HEK293 (cell line): ENCODE measurements around the gene MPC2.
A peak's percentile ranks its signal among the peaks of the same experiment; 100 is the strongest.

Source experiments
- KLF1 ChIP-seq: fragments of 450-650 bp; formaldehyde crosslinking; IDR thresholded peaks from 2 replicates; pipeline ENCODE4 v1.5.1; 2016; ENCODE audit warnings: missing biosample characterization, missing genetic modification characterization
- KLF8 ChIP-seq: fragments of 450-650 bp; formaldehyde crosslinking; IDR thresholded peaks from 2 replicates; pipeline ENCODE4 v1.5.1; 2016; ENCODE audit warnings: missing biosample characterization, missing genetic modification characterization
- MYNN ChIP-seq: fragments of 450-650 bp; formaldehyde crosslinking; IDR thresholded peaks from 2 replicates; pipeline ENCODE4 v1.5.1; 2016; ENCODE audit warnings: missing biosample characterization, missing genetic modification characterization, borderline replicate concordance
- TCF7L2 ChIP-seq: IDR thresholded peaks from 2 replicates; pipeline ENCODE4 v1.6.1; 2011; ENCODE audit warnings: low read depth, mild to moderate bottlenecking, inconsistent platforms, low read length, moderate library complexity, borderline replicate concordance
- YY2 ChIP-seq: fragments of 450-650 bp; formaldehyde crosslinking; IDR thresholded peaks from 2 replicates; pipeline ENCODE4 v1.5.1; 2016; ENCODE audit warnings: missing biosample characterization, missing genetic modification characterization
- ZIC2 ChIP-seq: fragments of 450-650 bp; formaldehyde crosslinking; IDR thresholded peaks from 2 replicates; pipeline ENCODE4 v1.5.1; 2016; ENCODE audit warnings: missing biosample characterization, missing genetic modification characterization
- ZNF140 ChIP-seq: fragments of 450-650 bp; formaldehyde crosslinking; IDR thresholded peaks from 2 replicates; pipeline ENCODE4 v1.5.1; 2016; ENCODE audit warnings: missing biosample characterization, missing genetic modification characterization
- ZNF214 ChIP-seq: fragments of 450-650 bp; formaldehyde crosslinking; IDR thresholded peaks from 2 replicates; pipeline ENCODE4 v1.5.1; 2017; ENCODE audit warnings: missing biosample characterization, mild to moderate bottlenecking, missing genetic modification characterization, borderline replicate concordance
- ZNF311 ChIP-seq: fragments of 450-650 bp; formaldehyde crosslinking; IDR thresholded peaks from 2 replicates; pipeline ENCODE4 v1.5.1; 2017; ENCODE audit warnings: missing biosample characterization, missing genetic modification characterization, borderline replicate concordance
- ZNF350 ChIP-seq: fragments of 450-650 bp; formaldehyde crosslinking; IDR thresholded peaks from 2 replicates; pipeline ENCODE4 v1.5.0; 2017; ENCODE audit warnings: missing biosample characterization, mild to moderate bottlenecking, missing genetic modification characterization
- ZNF354C ChIP-seq: fragments of 450-650 bp; formaldehyde crosslinking; IDR thresholded peaks from 2 replicates; pipeline ENCODE4 v1.5.1; 2016; ENCODE audit warnings: missing biosample characterization, missing genetic modification characterization, low read depth, borderline replicate concordance
- ZNF423 ChIP-seq: fragments of 450-650 bp; formaldehyde crosslinking; IDR thresholded peaks from 2 replicates; pipeline ENCODE4 v1.5.1; 2016; ENCODE audit warnings: missing biosample characterization, missing genetic modification characterization
- ZNF433 ChIP-seq: fragments of 450-650 bp; formaldehyde crosslinking; IDR thresholded peaks from 2 replicates; pipeline ENCODE4 v1.5.1; 2016; ENCODE audit warnings: missing biosample characterization, missing genetic modification characterization, low read depth
- ZNF473 ChIP-seq: fragments of 450-650 bp; formaldehyde crosslinking; IDR thresholded peaks from 2 replicates; pipeline ENCODE4 v1.5.1; 2017; ENCODE audit warnings: missing biosample characterization, missing genetic modification characterization
- ZNF610 ChIP-seq: fragments of 450-650 bp; formaldehyde crosslinking; IDR thresholded peaks from 2 replicates; pipeline ENCODE4 v1.5.1; 2016; ENCODE audit warnings: missing biosample characterization, missing genetic modification characterization, borderline replicate concordance
- ZNF621 ChIP-seq: fragments of 450-650 bp; formaldehyde crosslinking; IDR thresholded peaks from 2 replicates; pipeline ENCODE4 v1.5.1; 2017; ENCODE audit warnings: missing biosample characterization, missing genetic modification characterization
- ZNF837 ChIP-seq: fragments of 450-650 bp; formaldehyde crosslinking; IDR thresholded peaks from 2 replicates; pipeline ENCODE4 v1.5.1; 2016; ENCODE audit warnings: missing biosample characterization, missing genetic modification characterization
- ZSCAN30 ChIP-seq: fragments of 450-650 bp; IDR thresholded peaks from 2 replicates; pipeline ENCODE4 v1.5.1; 2018; ENCODE audit warnings: missing biosample characterization, mild to moderate bottlenecking, missing genetic modification characterization, moderate library complexity
- TF ChIP-seq, protein P1 (sequence below): fragments of 450-650 bp; formaldehyde crosslinking; IDR thresholded peaks from 2 replicates; pipeline ENCODE4 v1.5.1; 2016; ENCODE audit warnings: missing biosample characterization, missing genetic modification characterization
- TF ChIP-seq, protein P2 (sequence below): fragments of 450-650 bp; formaldehyde crosslinking; IDR thresholded peaks from 2 replicates; pipeline ENCODE4 v1.5.1; 2017; ENCODE audit warnings: missing biosample characterization, mild to moderate bottlenecking, missing genetic modification characterization, moderate library complexity
- TF ChIP-seq, protein P3 (sequence below): fragments of 450-650 bp; formaldehyde crosslinking; IDR thresholded peaks from 2 replicates; pipeline ENCODE4 v1.5.1; 2017; ENCODE audit warnings: missing biosample characterization, missing genetic modification characterization
- TF ChIP-seq, protein P4 (sequence below): fragments of 450-650 bp; formaldehyde crosslinking; IDR thresholded peaks from 2 replicates; pipeline ENCODE4 v1.5.1; 2016; ENCODE audit warnings: missing biosample characterization, missing genetic modification characterization
- TF ChIP-seq, protein P5 (sequence below): fragments of 450-650 bp; formaldehyde crosslinking; IDR thresholded peaks from 2 replicates; pipeline ENCODE4; 2016; ENCODE audit warnings: missing biosample characterization, missing genetic modification characterization
- TF ChIP-seq, protein P6 (sequence below): fragments of 450-650 bp; IDR thresholded peaks from 2 replicates; pipeline ENCODE4 v1.5.1; 2018; ENCODE audit warnings: missing biosample characterization, missing genetic modification characterization
- TF ChIP-seq, protein P7 (sequence below): fragments of 450-650 bp; formaldehyde crosslinking; IDR thresholded peaks from 2 replicates; pipeline ENCODE4 v1.5.1; 2016; ENCODE audit warnings: missing biosample characterization, missing genetic modification characterization

MPC2 gene

DNA sequence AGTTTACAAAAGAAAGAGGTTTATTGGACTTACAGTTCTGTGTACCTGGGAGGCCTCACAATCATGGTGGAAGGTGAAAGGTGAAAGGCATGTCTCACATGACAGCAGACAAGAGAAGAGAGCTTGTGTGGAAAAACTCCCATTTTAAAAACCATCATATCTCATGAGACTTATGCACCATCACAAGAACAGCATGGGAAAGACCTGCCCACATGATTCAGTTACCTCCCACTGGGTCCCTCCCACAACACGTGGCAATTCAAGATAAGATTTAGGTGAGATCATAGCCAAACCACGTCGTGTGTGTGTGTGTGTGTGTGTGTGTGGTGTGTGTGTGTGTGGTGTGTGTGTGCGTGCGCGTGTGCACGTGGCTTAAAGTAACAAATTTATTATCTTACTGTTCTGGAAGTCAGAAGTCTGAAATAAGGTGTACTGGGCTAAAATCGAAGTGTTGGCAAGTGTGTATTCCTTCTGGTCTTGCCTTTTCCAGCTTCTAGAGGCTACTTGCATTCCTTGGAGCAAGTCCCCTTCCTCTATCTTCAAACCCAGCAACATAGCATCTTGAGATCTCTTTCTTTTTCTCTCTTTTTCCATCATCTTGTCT lies 48.1 kb upstream of the MPC2 start (continued):
- TF ChIP-seq, protein P1, sequence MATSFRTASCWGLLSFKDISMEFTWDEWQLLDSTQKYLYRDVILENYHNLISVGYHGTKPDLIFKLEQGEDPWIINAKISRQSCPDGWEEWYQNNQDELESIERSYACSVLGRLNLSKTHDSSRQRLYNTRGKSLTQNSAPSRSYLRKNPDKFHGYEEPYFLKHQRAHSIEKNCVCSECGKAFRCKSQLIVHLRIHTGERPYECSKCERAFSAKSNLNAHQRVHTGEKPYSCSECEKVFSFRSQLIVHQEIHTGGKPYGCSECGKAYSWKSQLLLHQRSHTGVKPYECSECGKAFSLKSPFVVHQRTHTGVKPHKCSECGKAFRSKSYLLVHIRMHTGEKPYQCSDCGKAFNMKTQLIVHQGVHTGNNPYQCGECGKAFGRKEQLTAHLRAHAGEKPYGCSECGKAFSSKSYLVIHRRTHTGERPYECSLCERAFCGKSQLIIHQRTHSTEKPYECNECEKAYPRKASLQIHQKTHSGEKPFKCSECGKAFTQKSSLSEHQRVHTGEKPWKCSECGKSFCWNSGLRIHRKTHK (tag by site-specific recombination), result 0 out of 2 replicates have a peak, but pooled peaks have one; percentile 55
- TF ChIP-seq ZNF140 (tag by site-specific recombination) (no peak), MYNN (tag by site-specific recombination) (no peak), ZNF214 (tag by site-specific recombination) (no peak), ZNF311 (tag by site-specific recombination) (no peak), ZNF473 (tag by site-specific recombination) (peak; percentile 98), YY2 (tag by site-specific recombination) (no peak; the same call in 1 of the 2 replicates), ZSCAN30 (tag by site-specific recombination) (no peak), ZNF433 (tag by site-specific recombination) (no peak), ZIC2 (peak; percentile 79), KLF1 (tag by site-specific recombination) (peak; percentile 59), KLF8 (tag by site-specific recombination) (0 out of 2 replicates have a peak, but pooled peaks have one; percentile 36), ZNF610 (tag by site-specific recombination) (no peak), ZNF423 (tag by site-specific recombination) (no peak), TCF7L2 (no peak), ZNF350 (tag by site-specific recombination) (no peak), ZNF354C (no peak), ZNF837 (tag by site-specific recombination) (no peak), ZNF621 (tag by site-specific recombination) (peak; percentile 87; the same call in 1 of the 2 replicates)
- TF ChIP-seq, protein P2, sequence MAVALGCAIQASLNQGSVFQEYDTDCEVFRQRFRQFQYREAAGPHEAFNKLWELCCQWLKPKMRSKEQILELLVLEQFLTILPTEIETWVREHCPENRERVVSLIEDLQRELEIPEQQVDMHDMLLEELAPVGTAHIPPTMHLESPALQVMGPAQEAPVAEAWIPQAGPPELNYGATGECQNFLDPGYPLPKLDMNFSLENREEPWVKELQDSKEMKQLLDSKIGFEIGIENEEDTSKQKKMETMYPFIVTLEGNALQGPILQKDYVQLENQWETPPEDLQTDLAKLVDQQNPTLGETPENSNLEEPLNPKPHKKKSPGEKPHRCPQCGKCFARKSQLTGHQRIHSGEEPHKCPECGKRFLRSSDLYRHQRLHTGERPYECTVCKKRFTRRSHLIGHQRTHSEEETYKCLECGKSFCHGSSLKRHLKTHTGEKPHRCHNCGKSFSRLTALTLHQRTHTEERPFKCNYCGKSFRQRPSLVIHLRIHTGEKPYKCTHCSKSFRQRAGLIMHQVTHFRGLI (tag by site-specific recombination), result no peak
- TF ChIP-seq, protein P3, sequence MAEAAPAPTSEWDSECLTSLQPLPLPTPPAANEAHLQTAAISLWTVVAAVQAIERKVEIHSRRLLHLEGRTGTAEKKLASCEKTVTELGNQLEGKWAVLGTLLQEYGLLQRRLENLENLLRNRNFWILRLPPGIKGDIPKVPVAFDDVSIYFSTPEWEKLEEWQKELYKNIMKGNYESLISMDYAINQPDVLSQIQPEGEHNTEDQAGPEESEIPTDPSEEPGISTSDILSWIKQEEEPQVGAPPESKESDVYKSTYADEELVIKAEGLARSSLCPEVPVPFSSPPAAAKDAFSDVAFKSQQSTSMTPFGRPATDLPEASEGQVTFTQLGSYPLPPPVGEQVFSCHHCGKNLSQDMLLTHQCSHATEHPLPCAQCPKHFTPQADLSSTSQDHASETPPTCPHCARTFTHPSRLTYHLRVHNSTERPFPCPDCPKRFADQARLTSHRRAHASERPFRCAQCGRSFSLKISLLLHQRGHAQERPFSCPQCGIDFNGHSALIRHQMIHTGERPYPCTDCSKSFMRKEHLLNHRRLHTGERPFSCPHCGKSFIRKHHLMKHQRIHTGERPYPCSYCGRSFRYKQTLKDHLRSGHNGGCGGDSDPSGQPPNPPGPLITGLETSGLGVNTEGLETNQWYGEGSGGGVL (tag by site-specific recombination), result peak; percentile 95
- TF ChIP-seq, protein P4, sequence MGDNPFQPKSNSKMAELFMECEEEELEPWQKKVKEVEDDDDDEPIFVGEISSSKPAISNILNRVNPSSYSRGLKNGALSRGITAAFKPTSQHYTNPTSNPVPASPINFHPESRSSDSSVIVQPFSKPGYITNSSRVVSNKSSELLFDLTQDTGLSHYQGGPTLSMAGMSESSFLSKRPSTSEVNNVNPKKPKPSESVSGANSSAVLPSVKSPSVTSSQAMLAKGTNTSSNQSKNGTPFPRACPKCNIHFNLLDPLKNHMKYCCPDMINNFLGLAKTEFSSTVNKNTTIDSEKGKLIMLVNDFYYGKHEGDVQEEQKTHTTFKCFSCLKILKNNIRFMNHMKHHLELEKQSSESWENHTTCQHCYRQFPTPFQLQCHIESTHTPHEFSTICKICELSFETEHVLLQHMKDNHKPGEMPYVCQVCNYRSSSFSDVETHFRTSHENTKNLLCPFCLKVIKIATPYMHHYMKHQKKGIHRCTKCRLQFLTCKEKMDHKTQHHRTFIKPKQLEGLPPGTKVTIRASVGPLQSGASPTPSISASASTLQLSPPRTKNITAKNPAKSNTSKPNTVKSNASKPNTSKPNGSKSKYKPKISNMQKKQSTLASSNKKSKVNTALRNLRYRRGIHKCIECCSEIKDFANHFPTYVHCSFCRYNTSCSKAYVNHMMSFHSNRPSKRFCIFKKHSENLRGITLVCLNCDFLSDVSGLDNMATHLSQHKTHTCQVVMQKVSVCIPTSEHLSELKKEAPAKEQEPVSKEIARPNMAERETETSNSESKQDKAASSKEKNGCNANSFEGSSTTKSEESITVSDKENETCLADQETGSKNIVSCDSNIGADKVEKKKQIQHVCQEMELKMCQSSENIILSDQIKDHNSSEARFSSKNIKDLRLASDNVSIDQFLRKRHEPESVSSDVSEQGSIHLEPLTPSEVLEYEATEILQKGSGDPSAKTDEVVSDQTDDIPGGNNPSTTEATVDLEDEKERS (tag by site-specific recombination), result no peak; the same call in 1 of the 2 replicates
- TF ChIP-seq, protein P5, sequence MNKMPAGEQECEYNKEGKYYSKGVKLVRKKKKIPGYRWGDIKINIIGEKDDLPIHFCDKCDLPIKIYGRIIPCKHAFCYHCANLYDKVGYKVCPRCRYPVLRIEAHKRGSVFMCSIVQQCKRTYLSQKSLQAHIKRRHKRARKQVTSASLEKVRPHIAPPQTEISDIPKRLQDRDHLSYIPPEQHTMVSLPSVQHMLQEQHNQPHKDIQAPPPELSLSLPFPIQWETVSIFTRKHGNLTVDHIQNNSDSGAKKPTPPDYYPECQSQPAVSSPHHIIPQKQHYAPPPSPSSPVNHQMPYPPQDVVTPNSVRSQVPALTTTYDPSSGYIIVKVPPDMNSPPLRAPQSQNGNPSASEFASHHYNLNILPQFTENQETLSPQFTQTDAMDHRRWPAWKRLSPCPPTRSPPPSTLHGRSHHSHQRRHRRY, result no peak
- TF ChIP-seq, protein P6, sequence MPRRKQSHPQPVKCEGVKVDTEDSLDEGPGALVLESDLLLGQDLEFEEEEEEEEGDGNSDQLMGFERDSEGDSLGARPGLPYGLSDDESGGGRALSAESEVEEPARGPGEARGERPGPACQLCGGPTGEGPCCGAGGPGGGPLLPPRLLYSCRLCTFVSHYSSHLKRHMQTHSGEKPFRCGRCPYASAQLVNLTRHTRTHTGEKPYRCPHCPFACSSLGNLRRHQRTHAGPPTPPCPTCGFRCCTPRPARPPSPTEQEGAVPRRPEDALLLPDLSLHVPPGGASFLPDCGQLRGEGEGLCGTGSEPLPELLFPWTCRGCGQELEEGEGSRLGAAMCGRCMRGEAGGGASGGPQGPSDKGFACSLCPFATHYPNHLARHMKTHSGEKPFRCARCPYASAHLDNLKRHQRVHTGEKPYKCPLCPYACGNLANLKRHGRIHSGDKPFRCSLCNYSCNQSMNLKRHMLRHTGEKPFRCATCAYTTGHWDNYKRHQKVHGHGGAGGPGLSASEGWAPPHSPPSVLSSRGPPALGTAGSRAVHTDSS, result no peak
- TF ChIP-seq, protein P7, sequence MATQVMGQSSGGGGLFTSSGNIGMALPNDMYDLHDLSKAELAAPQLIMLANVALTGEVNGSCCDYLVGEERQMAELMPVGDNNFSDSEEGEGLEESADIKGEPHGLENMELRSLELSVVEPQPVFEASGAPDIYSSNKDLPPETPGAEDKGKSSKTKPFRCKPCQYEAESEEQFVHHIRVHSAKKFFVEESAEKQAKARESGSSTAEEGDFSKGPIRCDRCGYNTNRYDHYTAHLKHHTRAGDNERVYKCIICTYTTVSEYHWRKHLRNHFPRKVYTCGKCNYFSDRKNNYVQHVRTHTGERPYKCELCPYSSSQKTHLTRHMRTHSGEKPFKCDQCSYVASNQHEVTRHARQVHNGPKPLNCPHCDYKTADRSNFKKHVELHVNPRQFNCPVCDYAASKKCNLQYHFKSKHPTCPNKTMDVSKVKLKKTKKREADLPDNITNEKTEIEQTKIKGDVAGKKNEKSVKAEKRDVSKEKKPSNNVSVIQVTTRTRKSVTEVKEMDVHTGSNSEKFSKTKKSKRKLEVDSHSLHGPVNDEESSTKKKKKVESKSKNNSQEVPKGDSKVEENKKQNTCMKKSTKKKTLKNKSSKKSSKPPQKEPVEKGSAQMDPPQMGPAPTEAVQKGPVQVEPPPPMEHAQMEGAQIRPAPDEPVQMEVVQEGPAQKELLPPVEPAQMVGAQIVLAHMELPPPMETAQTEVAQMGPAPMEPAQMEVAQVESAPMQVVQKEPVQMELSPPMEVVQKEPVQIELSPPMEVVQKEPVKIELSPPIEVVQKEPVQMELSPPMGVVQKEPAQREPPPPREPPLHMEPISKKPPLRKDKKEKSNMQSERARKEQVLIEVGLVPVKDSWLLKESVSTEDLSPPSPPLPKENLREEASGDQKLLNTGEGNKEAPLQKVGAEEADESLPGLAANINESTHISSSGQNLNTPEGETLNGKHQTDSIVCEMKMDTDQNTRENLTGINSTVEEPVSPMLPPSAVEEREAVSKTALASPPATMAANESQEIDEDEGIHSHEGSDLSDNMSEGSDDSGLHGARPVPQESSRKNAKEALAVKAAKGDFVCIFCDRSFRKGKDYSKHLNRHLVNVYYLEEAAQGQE (tag by site-specific recombination), result no peak
